T-helper 1 cell treated with Interleukin-12 subunit alpha and Interleukin-12 subunit beta and Interleukin-4 antibody, amounts not matched to agents 30 ng/mL and 1 ng/mL, for 36 hours (primary cell): ENCODE measurements around the gene STIP1. TPM values are rescaled to one million over a fixed set of nuclear protein-coding genes. Genes with fewer than 3 reads are reported as not detected.
"Not testable (repeated sequence)": the region's sequence is repeated elsewhere in the genome, so short reads cannot be mapped to it uniquely, and the experiment has no call there.

Source experiments
- intact Hi-C: fragments of 100-400 bp; cut with micrococcal nuclease; formaldehyde crosslinking; loops from one replicate; pipeline ENCODE4 v1.15.1; 2024
- total RNA-seq: library from RNA; stranded (reverse); gene quantifications from 2 replicates; pipeline ENCODE4 v1.2.3, GENCODE V29; 2022

The STIP1 gene
- total RNA-seq, 1 donor from 2014 or later: 253 TPM

DNA sequence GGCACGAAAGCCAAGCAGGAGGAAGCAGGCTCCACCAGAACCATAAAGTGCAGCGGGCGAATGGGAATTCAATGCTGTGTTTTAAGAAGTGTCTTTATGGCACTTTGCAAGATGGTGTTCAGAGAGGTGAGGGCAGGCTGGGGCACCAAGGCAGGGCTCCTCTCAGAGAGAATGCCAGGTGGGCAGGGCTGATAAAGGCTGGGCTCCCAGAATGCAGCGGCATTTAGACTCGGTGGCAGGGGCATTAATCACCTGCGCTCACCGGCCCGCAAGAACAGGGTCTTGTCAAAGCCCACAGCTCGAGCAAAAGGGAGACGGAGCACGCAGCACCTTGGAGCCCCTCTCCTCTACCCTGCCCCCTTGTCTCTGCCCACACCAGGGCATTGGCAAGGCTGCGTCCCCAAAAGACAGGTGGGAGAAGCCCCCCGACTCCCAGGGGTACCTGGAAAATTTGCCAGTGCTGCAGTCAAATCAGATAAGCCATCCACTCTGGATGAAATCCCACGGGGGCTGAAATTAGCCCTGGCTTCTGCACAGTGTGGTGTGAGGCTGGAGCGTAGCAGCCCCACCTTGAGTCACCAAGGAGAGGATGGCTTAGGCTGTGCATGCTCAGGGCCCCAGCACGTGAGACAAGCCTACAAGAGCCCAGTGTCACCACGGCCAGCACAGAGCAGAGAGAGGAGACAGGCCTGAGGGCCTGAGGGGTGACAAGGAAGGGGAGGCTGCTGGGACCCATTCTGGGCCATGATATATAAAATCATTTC, 28.2 kb upstream of the STIP1 start:
- intact Hi-C loops: no loop called here

DNA sequence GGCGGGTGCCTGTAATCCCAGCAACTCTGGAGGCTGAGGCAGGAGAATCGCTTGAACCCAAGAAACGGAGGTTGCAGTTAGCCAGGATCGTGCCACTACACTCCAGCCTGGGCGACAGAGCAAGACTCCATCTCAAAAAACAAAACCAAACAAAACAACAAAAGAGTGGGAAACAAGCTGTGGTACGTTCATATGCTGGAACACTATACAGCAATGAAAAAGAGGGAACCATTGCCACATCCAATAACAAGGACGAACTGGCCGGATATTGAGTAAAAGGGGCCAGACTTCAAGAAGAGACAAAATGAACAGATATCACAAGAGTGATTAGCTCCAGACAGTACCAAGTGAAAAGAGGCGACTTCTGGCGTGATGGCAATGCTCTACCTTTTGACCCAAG, 24.9 kb upstream of the STIP1 start:
- intact Hi-C loops: no loop called here

GRCh38 chr11:64162769-64163168, 23.2 kb upstream of the STIP1 start:
- intact Hi-C loops: not testable (repeated sequence)

DNA sequence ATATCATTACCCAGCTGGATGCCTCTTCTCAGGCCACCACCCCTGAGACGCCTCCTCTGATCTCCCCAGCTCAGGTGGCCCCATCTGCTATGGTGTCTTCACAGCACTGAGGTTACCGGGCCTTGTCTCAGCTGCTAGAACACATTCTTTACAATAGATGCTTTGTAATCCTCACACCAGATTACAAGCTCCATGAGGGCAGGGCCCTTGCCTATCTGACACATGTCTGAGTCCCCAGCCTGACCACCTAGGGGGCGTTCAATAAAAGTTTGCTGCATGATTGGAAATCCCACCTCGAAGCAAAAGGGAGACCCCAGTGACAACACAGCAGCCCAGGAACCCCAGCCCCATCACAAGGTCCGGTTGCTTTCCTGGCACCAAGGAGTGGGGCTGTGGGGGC, 22.0 kb upstream of the STIP1 start:
- intact Hi-C loops: no loop called here

DNA sequence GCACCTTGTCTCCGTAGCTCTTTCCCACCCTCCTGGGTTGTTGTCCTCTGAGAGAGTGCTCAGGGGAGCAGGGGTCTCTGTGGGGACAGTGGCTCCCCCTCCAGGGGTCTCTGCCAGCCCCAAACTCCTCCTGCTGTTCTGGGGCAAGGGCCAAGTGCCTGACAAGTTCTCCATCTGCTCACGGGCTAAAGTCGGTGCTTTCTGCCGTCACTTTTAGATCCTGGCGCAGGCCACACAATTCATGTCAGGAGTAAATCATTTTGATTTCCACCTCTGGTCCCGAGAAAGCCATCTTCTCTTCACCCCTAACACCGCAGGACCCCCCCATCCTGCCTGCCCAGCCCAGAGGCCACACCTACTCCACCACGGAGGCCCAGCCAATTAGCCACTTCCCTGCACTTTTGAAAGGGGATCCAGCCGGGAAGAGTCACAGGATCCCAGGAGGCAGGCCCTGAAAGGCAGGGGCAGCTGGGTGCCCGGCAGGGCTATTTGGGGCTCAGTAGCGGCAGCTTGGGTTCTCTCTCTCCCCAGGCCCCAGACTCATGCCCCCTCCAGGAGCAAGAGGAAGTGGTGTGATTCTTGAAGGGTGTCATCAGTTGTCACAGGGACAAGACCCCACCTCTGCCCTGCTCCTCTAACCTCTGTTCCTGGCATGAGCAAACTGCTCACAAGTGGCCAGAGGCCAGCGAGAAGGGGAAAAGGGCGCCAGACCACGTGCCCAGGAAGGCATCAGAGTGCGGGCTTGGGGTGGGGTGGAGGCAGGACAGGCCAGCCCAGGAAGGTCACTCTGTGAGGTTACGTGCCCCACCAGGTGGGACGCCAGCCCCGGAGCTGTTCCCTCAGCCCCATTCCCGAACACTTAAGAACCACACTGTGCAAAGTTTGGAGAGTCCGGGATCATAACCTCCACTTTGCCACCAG, 21.3 kb upstream of the STIP1 start:
- intact Hi-C loops: loop anchor here (1.0 to 5.0 kb wide), 4 partner anchors 21 to 482 kb away; partner anchors contain the start of genes OTUB1 and RTN3

DNA sequence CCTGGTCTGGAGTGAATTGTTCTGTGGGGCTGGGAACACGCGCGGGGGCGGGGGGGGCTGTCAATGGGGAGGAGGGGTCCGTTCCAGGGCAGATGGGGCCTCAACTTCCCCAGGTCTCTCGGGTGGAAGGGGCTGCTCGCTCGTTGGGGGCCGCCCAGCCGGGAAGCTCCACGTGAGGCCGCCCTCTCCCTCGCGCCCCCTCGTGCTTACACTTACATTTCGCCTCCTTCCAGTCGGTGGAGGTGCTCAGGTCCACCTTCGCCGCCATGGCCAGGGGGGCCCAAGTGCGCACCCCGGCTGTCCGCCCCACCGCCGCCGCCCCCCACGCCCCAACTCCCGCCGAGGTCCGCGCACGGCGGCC, 20.5 kb upstream of the STIP1 start:
- intact Hi-C loops: loop anchor here (1.0 to 5.0 kb wide), 4 partner anchors 20 to 483 kb away; partner anchors contain the start of genes OTUB1 and RTN3

- intact Hi-C loops: loop anchor here (1.0 to 5.0 kb wide), 5 partner anchors 19 to 484 kb away; partner anchors contain the start of genes OTUB1 and RTN3
Observed at GRCh38 chr11:64165842-64166635, 19.9 kb upstream of the STIP1 start, which contains the start of gene MACROD1. MACROD1 (minus strand) TSS chr11:64166113; CDS start chr11:64165994, 119 bp downstream.

DNA sequence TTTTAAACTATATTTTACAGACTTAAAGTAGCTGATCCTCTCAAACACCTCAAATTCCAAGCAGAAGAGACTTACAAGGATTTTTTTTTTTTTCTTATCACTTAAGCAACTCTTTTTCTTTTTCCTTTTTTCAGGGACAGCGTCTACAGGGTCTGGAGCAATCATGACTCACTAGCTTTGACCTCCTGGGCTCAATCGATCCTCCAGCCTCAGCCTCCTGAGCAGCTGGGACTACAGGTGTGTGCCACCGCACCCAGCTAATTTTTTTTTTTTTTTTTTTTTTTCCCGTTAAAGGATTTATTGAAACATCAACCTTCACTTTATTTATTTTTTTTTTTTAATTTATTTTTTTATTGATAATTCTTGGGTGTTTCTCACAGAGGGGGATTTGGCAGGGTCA, 15.6 kb upstream of the STIP1 start:
- intact Hi-C loops: no loop called here

GRCh38 chr11:64173616-64174355, 12.2 kb upstream of the STIP1 start:
- intact Hi-C loops: no loop called here

GRCh38 chr11:64176751-64177150, 9.2 kb upstream of the STIP1 start:
- intact Hi-C loops: no loop called here

DNA sequence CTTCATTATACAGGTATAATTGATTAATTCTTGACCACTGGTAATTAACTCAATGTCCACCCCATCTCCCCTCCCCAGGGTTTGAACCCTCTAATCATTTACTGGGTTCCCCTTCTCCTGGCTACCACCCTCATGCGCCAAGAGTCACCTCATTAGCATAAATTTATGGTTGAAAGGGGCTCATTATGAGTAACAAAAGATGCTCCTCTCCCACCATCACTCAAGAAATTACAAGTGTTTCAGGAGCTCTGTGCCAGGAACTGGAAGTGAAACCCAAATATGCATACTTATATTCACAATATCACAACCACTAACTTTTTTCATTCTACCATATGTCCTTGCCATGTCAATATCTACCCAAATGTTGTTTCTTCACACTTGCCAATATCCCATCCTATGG, 7.8 kb upstream of the STIP1 start:
- intact Hi-C loops: no loop called here

DNA sequence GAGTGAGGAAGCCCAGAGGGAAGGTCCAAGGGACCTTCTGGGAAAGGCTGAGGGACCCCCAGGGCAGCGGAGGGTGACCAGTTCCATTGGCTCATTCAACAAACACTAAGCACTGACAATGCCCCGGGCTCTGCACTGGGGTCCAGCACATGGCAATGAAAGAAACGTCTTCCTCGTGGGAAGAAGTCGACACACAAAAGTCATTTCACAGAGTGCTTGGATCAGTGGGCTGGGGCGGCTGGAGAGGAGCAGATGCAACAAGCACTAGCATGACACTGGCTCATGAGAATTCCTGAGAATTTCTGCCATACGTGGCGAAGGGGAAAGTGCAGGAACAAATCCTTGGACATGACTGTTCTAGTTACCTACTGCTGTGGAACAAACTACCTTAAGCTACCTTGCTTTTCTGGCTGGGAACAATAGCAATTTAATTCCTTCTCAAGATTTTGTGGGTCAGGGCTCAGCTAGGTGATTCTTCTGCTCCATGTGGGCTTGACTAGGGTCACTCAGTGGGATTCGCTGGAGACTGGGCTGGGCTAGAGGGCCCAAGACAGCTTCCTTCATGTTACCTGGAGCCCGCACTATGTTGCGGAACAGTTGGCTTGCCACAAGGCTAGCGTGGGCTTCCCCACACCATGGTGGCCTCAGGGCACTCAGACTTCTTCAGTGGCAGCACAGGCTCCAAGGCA, 6.9 kb upstream of the STIP1 start:
- intact Hi-C loops: no loop called here

DNA sequence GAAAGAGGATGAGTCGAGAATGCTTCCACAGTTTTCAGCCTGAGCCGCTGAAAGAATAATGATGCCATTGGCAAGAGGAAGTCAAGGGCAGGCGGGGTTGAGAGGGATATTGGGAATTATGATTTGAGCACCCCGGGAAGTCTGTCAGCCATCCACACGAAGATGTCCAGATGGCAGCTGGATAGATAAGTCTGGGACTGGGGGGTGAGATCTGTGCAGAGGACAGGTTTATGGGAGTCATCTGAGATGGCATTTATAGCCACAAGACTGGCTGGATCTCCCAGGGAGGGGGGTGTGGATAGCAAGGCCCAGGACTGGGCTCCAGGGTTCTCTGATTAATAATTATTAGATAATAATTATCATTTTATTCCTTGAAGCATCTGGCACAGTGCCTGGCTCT, 5.1 kb upstream of the STIP1 start:
- intact Hi-C loops: loop anchor here (10.0 kb wide), 1 partner anchor 1586 kb away; the partner anchor contains the start of gene TUT1

- intact Hi-C loops: loop anchor here (10.0 kb wide), 1 partner anchor 1587 kb away; the partner anchor contains the start of gene TUT1
Observed at GRCh38 chr11:64181506-64182411, 4.2 kb upstream of the STIP1 start.

DNA sequence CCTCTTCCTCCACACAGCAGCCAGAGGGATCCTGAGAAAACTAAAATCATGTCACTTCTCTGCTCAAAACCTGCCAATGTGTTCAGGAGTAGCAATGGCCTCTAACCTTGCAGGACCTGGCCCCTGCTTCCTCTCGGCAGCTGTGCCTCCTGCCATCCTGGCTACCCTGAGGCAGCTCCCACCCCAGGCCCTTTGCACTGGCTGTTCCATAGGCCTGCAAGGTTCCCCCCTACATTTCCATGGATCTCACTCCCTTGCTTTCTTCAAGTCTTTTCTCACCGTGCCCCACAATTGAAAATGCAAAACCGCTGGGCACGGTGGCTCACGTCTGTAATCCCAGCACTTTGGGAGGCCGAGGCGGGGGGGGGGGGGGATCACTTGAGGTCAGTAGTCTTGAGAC, 2.1 kb upstream of the STIP1 start:
- intact Hi-C loops: loop anchor here (10.0 kb wide), 1 partner anchor 1589 kb away; the partner anchor contains the start of gene TUT1

- intact Hi-C loops: loop anchor here (1.0 to 10.0 kb wide), 13 partner anchors 20 to 1590 kb away; partner anchors contain the start of genes ATL3, BAD, BSCL2 and COX8A
Observed at GRCh38 chr11:64185175-64185692, 737 bp upstream of the STIP1 start.

- intact Hi-C loops: loop anchor here (1.0 to 10.0 kb wide), 6 partner anchors 21 to 1592 kb away; partner anchors contain the start of genes BSCL2, DNAJC4, GNG3 and NAA40
Observed at GRCh38 chr11:64186492-64187165, 658 bp downstream of the STIP1 start.

GRCh38 chr11:64192434-64192833, 6.5 kb downstream of the STIP1 start:
- intact Hi-C loops: no loop called here
